Transverse colon (tissue), 3 donors: Measurements from ENCODE around the gene PALLD.

Experiments used
- CTCF ChIP-seq, 5 experiments: fragments of 200-600 bp in 3 of 5; fragments of 450-650 bp in 2 of 5; sonication (generic) in 3 of 5; IDR thresholded peaks; 1 replicate in 2 of 5; 2 replicates in 3 of 5; pipeline ENCODE4 v1.5.1; 2016 to 2017; ENCODE audit warnings: antibody characterized with exemption in 5 of 5, inconsistent platforms in 3 of 5, mild to moderate bottlenecking in 2 of 5, moderate library complexity in 1 of 5
- POLR2A ChIP-seq: fragments of 450-650 bp; IDR thresholded peaks from one replicate; pipeline ENCODE4 v1.6.1; 2016; ENCODE audit warnings: antibody characterized with exemption, mild to moderate bottlenecking, moderate library complexity

GRCh38 chr4:168797738-168798375 lies 301.0 kb downstream of the PALLD start:
- TF ChIP-seq POLR2A (no peak), CTCF (IDR thresholded peaks at IDR 0.05) (no peak)
